Measurements from ENCODE around the gene BGN. TPM values are rescaled to one million over a fixed set of nuclear protein-coding genes. Genes with fewer than 3 reads are reported as not detected.

BGN gene
- total RNA-seq, 1 experiment from 2014 or later = 5.7 TPM

DNA sequence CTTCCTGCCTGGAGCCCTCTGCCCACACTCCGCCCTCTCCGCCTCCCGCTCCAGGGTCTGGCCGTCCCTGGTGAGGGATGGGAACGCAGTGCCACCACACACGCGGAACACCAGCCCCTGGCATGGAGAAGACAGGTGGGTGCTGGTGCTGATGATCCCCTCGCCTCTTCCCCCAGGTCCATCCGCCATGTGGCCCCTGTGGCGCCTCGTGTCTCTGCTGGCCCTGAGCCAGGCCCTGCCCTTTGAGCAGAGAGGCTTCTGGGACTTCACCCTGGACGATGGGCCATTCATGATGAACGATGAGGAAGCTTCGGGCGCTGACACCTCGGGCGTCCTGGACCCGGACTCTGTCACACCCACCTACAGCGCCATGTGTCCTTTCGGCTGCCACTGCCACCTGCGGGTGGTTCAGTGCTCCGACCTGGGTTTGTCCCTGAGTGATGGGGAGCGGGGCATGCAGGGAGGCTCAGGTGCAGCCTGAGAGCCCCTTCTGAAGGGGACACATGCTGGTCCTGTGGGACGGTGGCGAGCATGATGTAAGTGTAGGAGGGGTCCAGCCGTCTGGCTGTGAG is 9.8 kb downstream of the BGN start:
- DNase-seq (ENCODE audit: low read depth) = no peak

DNA sequence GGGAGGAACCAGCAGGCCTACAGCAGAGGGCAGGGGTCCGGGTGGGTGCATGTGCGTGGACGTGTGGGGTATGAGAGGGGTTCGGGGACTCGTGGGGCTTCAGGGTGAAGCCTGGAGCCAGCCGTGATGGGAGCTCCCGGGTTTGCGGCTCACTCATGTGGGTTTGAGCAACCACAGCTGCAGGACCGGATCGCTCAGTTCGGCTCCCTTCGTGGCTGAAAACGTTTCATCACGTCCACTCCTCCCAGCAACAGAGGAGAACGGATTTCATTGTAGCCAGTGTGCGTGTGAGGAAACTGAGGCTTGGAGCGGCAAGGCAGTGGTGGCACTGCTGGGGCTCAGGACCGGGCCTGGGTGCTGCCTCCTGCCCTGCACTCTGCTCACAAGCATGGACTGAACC is 10.6 kb downstream of the BGN start:
- no peak for DNase-seq (ENCODE audit: low read depth)

DNA sequence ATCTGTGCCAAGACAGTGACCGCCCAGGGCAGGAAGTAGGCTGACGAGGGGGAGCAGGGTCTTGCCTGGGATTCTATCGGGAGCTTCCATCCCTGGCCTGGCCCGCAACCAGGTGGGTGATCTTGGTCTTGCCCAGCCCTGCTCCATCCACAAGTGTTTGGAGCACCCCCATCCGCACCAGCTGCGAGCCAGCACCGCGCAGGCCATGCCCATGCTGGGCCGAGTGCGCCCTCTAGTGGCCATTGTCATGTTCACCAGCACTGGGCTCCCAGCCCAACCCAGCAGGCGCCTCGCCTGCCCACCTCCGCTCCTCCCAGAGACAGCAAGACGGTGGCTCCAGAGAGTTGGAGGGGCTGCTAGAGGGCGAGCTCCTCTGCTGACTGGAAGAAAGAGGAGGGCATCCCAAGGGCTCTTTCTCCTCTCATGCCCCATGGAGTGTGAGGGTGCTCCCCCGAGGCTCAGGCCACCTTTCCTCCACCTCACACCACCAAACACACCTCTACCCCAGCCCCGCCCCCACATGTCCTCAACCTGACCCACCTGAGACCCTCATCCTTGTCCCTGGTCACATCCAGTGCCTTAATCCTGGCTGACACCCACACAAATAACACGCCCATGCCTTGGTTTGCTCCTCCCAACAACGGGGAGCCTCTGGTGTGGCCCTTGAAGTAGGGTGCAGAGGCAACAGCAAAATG is 12.9 kb downstream of the BGN start:
- DNase-seq (ENCODE audit: low read depth) = peak; percentile 78

DNA sequence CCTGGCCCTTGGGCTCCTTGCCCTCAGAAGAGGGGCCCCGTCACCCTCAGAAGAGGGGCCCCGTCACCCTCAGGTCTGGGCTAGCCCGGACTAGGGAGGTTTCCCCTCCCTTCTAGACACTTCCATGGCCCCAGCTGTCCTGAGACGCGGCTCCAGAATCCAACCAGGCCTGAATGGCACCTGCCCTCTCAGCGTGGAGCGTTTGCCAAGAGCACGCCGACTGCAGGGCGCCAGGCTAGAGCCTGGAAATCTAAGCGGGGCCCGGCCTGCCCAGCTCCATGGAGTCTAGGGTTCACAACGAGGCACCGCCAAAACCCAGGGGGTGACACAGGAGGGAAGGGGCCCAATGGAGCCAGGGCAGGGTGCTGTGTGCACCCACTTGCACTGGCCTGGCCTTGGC is 14.8 kb downstream of the BGN start:
- no peak for DNase-seq (ENCODE audit: low read depth)

DNA sequence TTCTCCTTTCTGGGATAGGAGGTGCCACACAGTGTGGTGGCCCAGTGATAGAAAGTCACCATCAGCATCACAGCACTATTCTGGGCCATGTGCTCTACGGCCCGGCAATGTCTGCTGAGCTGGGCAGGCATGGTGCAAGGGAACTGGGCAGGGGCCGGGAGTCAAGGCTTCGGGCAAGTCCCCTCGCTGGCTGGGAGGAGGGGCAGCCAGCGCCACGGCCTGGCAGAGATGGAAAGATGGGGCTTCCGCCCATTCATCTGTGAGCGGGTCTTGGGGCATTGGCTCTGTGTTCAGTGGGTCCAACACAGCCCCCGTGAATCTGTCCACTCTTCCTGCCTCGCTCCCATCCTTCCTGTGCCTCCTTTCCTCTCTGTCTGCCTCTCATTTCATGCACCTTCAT is 15.6 kb downstream of the BGN start:
- DNase-seq (ENCODE audit: low read depth) = no peak

DNA sequence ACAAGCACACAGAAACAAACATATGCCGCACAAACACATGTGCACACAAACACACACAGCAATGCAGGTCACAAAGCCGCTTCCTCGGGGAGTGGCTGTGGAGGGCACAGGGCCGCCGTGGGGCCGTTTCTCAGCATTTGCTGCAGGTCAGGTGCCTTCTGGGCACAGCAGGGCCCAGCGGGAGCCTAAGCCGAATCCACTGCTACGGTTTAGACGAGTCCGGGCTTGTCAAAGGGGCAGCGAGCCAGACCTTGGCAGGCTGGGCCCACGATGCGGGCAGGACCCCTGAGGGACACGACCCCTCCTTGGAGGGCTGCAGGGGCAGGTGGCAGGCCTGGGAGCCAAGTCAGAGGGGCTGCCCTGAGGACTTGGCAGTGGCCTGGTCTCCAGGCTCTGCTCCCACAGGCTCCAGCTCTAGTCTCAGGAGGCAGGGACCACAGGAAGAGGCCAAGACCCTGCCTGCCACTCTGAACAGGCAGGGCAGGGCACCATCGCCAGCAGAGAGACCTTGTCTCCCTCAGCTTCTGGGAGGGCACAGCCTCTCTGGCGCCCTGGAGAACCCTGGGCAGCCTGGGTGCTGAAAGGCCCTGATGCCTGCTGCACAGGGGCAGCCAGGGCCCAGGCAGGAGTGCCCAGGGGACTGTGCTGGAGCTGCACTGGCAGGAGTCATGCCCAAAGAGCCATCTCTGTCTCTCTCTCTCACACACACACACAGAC is 17.2 kb downstream of the BGN start:
- no peak for DNase-seq (ENCODE audit: low read depth)

DNA sequence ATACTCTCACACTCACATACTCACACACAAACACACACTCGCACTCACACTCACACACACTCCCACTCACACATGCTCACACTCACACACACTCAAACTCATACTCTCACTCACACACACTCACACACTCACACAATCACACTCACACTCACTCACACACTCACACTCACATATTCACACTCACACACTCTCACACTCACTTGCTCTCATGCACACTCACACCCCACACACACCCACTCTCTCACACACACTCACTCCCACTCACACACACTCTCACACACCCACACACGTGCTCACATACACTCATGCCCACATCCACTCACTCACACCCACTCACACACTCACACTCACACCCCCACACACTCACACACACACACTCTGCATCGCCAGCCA is 17.7 kb downstream of the BGN start:
- no peak for DNase-seq (ENCODE audit: low read depth)

DNA sequence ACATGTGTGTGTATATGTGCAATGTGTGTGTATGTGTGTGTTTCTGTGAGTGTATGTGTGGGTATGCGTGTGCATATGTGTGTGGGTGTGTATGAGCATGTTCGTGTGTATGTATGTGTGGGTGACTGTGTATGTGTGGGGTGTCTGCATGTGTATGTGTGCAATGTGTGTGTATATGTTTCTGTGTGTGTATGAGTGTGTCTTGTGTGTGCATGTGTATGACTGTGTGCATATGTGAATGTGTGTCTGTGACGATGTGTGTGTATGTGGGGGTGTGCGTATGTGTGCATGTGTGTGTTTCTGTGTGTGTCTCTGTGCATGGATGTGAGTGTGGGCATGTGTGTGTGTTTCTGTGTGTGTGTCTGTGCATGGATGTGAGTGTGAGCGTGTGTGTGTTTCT is 18.5 kb downstream of the BGN start:
- DNase-seq (ENCODE audit: low read depth) = no peak

DNA sequence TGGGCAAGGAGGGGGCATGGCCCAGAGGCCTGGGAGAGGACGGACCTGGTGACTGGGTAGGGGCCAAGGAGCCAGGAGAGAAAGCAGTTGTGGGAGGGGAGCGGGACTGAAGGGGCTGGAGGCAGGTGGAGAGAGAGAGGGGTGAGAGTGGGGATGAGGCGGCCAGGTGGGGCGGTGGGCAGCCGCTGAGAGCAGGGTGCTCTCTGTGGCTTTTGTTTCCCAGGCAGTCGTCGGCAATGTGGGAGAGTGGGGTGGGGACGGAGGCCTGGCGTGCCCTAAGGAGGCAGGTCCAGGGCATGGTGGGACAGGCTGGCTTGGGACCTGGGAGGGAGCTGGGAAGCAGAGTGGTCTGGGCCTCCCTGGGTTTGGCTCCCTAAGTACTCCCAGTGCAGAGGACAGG is 19.5 kb downstream of the BGN start:
- DNase-seq (ENCODE audit: low read depth) = no peak

DNA sequence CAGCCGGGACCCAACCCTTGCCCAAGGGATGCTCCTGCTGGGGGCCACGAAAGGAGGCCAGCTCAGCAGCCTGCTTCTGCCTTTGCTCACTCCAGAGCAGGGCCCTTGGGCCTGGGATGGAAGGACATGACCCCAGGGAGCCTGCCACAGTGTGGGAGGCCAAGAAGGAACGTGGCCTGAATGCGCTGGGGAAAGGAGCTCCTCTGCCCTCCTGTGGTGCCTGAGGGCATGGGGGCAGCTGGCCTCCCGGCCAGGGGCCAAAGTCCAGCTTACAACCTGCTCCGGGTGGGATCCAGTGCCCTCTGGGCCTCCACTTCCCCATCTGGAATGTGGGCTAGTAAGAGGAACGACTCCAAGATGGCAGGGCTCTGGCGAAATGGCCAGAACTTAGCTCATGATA is 20.7 kb downstream of the BGN start:
- no peak for DNase-seq (ENCODE audit: low read depth)

DNA sequence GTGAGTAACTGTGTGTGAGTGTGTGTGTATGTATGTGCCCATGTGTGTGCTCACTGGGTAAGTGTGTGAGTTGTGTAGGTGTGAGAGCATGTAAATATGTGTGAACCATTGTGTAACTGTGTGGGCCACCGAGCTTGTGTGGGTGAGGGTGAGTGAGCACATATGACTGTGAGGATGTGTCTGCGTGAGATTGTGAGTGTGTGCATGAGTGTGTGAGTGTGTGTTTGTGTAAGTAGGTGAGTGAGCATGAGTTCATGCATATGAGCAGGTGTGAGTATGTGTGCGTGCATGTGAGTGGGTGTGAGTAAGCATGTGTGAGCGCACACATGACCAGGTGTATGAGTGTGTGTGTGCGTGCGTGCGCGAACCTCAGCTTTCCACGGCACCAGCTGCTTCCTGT is 21.3 kb downstream of the BGN start:
- no peak for DNase-seq (ENCODE audit: low read depth)

DNA sequence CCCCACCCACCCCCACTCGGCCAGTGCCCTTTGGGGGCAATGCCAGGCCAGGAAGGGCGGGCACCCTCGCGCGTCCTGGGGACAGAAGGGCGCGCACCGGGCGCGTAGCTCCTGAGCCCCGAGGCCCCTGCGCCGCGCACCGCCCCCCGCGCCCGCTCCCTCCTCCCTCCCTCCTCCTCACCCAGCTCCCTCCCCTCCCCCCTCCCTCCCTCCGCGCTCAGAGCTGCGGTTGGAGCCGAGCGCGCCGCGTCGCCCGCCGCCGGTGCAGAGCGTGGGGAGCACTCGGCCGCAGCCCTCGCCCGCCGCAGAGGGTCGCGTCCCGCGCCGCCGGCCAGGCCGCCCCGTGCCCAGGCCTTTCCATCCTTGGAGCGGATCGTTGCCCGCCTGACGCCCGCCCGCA is 22.6 kb downstream of the BGN start, which contains the start of gene ATP2B3:
Gene ATP2B3 (plus strand): TSS at position 220 of the 400 bp plus-strand sequence. CDS start 18,606 bp downstream, outside the sequence.
- no peak for DNase-seq (ENCODE audit: low read depth)

DNA sequence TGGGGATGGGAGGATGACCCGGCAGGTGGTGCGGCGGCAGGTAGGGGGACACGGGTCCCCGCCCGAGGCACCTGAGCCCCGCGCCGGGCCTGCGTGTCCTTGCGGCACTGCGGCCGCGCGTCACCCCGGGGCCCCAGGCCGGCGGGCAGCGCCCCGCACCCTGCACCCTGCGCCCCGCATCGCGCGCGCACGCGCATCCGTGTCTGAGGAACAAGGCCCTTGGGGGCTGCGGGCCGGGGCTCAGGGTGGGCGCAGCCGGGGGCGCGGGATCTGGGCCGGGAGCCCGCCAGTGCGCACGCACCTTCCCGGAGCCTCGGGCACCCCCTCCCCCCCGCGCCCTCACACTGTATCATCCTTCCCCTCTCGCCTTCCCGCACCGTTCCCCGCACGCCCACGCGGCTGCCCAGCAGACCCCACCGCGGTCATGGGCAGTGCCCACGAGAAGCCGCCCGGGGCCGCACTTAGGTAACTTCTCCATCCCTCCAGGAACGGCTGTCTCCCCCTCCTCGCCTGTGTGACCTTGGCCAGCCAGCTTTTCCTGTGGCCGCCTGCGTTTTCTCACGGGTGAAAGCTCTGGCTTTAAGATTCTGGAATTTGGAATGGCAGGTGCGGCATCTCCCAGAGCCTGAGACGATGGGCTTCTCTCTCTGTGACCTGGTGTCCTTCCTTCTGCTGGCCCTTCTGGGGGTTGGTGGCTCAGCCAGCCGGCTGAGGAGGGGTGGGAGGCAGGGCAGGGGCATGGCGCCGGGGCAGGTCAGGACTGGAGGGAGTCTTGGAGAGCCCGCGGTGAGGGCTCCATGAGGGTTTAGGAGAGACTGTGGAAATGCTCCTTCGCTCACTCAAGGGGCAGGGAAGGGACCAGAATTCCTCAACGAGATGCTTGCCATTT is 23.4 kb downstream of the BGN start:
- DNase-seq (ENCODE audit: low read depth) = no peak

DNA sequence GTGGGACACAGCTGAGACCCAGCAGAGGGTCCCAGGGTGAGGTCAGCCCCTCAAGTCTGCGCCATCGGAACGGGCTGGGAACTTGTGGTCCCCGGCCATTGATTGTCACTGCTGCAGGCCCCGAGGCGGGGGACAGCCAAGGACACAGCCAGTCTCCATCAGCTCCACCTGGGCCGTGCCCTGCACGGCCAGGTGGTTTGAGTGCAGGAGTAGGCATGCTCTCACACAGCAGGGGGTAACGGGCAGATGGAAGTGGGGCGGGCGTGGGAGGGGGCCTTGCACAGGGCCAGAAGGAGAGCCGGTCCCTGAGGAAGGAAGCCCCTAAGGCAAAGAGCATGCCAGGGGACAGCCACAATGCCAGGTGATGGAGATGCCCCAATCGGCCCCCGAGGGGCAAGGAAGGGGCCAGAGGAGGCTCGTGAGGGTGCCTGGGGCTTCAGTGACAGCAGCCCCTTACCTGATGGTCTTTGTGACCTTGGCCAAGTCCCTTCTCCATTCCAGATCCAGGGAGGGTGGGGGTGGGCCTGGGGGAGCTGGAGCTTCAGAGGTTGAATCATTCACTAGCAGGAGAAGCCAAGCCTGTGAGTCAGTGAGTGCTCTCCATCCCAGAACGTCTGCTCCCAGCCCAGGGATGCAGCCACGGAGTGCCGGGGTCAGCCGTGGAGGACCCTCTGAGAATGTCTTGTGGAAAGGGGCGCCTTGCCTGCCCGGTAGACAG is 24.9 kb downstream of the BGN start:
- peak; percentile 43 for DNase-seq (ENCODE audit: low read depth)

DNA sequence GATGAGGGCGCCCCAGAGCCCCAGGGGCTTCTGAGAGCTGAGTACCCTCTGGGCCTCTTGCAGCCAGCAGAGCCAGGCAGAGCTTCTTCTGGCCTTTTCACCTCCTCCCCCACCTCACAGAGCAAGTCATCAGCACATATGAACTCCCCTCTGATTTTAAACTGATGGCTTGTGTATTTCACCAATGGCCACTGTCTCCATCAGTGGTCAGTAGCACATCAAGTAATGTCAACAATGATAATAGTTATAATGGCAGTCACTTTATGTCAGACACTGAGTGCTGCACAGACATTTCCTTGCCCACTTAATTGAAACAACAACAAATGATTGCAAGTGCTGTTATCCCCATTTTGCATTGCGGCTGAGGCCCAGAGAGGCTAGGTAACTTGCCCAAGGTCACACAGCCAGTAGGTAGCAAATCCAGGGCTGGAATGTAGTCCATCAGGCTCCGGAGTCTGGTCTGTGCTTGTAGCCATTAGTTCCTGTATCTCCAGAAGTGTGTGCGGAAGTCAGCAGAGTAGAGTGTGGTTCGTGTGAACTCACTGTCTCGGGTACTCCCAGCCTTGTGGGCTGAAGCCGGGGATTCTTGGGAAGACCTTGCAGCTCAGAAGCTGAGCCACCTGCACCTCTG is 25.6 kb downstream of the BGN start:
- no peak for DNase-seq (ENCODE audit: low read depth)

DNA sequence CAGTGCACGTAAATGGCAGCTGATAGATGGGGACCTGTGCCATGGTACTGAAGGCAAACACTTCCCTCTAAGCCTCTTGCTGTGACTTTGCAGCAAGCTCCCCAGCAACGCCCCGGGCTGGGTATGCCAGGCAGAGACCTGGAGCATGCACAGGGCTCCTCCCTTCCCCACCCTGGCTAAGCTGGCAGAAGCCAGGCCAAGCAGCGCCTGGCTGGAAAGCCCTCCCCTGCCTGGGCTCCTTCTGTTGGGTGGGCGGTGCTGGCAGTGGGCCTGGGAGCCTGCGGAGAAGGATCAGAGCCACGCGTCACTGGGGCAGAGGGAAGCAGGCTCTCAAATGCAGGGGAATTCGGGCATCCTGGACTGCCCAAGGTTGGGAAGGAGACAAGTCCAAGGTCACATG is 26.3 kb downstream of the BGN start:
- DNase-seq (ENCODE audit: low read depth) = peak; percentile 49

DNA sequence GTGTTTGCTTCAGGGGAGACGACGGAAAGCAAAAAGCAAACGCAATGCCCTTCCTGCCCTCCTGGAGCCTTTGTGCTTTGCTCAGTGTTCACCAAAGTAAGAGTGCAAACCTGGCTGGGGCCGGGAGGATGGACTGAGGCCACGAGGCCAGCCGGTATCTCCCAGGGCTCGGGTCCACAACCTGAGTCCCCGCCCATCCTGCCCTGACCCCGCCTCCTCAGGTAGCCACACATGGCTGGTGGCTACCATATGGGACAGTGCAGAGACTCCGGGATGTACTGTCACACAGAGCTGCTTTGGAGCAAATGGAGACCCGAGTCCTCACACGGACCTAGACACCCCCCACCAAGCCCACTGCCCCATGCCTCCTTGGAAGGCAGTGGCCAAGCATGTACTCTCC is 27.5 kb downstream of the BGN start:
- no peak for DNase-seq (ENCODE audit: low read depth)

DNA sequence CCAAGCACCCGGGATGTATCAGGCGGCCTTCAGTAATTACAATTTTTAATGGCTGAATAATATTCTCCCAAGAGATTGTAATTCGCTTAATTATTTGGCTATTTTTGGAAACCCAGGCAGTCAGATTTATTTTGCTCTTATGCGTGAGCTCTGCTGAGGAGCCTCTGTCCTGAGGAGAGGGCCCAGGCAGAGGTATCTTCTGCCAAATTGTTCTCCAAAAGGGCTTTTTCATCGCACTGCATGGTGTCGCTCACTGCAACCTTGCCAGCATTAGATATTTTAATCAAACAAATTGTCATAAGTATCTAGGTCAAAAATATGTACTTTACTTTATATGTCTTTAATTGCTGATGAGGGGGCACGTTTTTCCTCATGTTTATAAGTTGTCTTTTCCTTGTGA is 28.5 kb downstream of the BGN start:
- no peak for DNase-seq (ENCODE audit: low read depth)

DNA sequence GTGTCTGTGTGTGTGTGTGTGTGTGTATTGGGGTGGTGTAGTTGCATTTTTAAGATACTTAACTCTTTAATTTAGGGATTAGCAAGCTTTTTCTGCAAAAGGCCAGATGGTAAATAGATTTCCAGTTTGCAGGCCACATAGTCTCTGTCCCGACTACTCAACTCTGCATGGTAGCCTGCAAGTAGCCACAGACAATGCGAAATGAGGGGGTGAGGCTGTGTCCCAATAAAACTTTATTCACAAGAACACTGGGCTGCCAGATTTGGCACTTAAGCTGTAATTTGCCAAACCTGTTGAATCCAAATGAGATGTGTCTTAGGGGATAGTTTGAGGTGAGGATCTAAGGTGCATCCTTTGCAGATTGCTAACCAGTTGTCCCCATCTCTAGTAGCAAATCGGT is 29.5 kb downstream of the BGN start:
- DNase-seq (ENCODE audit: low read depth) = no peak

DNA sequence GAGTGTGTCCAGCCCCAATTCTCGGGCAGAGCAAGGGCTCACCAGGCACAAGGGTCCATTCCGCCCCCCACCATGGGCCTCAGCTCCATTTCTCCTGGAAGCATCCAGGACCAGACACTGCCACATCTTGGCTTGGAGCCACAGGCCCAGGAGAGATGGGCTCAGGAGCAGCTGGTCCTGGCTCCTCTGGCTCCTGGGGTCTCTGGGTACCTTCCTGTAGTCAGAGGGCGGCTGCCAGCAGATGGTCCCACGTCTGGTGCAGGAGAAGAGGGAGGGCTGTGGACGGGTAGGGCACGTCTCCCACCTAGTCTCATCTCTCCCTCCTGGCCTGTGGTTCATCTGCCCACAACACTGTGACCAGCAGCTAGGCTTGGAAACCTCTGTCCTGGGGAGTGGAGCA is 30.7 kb downstream of the BGN start:
- DNase-seq (ENCODE audit: low read depth) = no peak

DNA sequence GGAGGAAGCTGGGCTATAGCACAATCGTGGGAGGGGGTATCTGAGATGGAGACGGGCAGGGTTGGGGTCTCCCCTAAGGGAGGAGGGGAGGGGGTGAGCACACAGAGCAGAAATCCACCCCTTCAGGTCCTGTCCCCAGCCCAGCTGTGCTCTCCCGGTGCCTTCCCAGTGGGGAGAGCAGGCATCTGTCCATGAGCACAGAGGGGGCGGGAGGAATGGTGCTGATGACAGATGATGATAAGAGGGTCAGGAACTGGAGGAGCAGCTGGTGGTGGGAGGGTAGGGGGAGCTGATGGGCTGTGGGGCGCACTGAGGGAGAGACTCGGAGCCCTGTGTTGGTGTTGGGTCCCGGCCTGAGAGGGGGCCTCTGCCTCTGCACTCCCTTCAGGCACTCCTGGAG is 31.3 kb downstream of the BGN start:
- DNase-seq (ENCODE audit: low read depth) = no peak

Data from Daoy (cell line).